ENCODE data around the gene ARHGEF26. TPM values are rescaled to one million over a fixed set of nuclear protein-coding genes. Genes with fewer than 3 reads are reported as not detected.

The ARHGEF26 gene
- total RNA-seq, 1 experiment from 2014 or later: 7.2 TPM

DNA sequence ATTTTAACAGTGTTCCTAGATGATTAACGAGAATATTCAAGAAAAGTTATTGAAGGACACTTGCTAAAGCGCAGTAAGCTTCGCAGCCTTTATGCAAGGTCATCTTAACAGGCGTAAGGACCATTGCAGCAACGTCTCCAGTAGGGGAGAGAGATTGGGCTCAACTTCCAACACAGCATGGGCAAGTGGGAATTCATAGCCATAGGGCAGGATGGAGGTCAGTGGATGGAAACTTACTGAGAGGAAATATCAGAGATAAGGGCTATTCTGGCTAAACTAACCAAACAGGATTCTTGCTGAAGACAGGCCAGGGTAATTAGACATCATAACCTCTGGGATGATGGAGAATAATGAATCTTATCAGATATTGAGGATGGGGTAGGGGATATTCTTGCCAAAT is 120.3 kb downstream of the ARHGEF26 start:
- no peaks in the 10 kb centered on the region for H3K79me2 ChIP-seq (ENCODE audit: insufficient read depth, low read length)
- no peak overlapping the region for H3K27ac ChIP-seq (ENCODE audit: low read depth, low read length)
- no peak overlapping the region for H3K9ac ChIP-seq (ENCODE audit: low read length)
- ATAC-seq: no peak
- no peaks in the 10 kb centered on the region for H3K27me3 ChIP-seq (ENCODE audit: insufficient read depth, low read length)
- no peak overlapping the region for H3K4me2 ChIP-seq (ENCODE audit: low read length)
- H4K20me1 ChIP-seq (ENCODE audit: insufficient read depth): no peaks in the 10 kb centered on the region
- CTCF ChIA-PET: no interaction called here
- H3K4me3 ChIP-seq (replicated peaks in 1 of 2; ENCODE audit: low read depth in 1 of 2, low read length in 2 of 2): no peak overlapping the region
- no TSS peak for BruUV-seq (replicated peaks)
- no peak for DNase-seq (ENCODE audit: low read depth, low spot score)
- H2AFZ ChIP-seq (ENCODE audit: low read depth, low read length, poor library complexity, severe bottlenecking): no peak overlapping the region
- intact Hi-C loops (cut with micrococcal nuclease): no loop called here
- H3K9me2 ChIP-seq (ENCODE audit: insufficient read depth): no peaks in the 10 kb centered on the region
- no peak for TF ChIP-seq SIN3A (IDR thresholded peaks at IDR 0.05; ENCODE audit: low read depth)
- no peak for TF ChIP-seq POLR2A (IDR thresholded peaks at IDR 0.05; ENCODE audit: borderline replicate concordance, extremely low read depth, insufficient read depth, insufficient read length)
- TF ChIP-seq EZH2 (IDR thresholded peaks at IDR 0.05): no peak
- TF ChIP-seq EZH2phosphoT487 (IDR thresholded peaks at IDR 0.05; ENCODE audit: borderline replicate concordance): no peak
- TF ChIP-seq YY1 (IDR thresholded peaks at IDR 0.05; ENCODE audit: extremely low read depth, insufficient replicate concordance, low read depth, low read length): no peak
- TF ChIP-seq ZFX (IDR thresholded peaks at IDR 0.05): no peak
- TF ChIP-seq FOSL1 (IDR thresholded peaks at IDR 0.05; ENCODE audit: low read depth): no peak
- no peak for TF ChIP-seq JUND (IDR thresholded peaks at IDR 0.05)
- TF ChIP-seq CEBPB (IDR thresholded peaks at IDR 0.05; ENCODE audit: low read depth): no peak
- no peak for TF ChIP-seq ATF3 (IDR thresholded peaks at IDR 0.05)
- no peak for TF ChIP-seq CBX3 (IDR thresholded peaks at IDR 0.05; ENCODE audit: low read depth)
- TF ChIP-seq RAD21 (IDR thresholded peaks at IDR 0.05; ENCODE audit: low read depth): no peak
- TF ChIP-seq, protein P1, sequence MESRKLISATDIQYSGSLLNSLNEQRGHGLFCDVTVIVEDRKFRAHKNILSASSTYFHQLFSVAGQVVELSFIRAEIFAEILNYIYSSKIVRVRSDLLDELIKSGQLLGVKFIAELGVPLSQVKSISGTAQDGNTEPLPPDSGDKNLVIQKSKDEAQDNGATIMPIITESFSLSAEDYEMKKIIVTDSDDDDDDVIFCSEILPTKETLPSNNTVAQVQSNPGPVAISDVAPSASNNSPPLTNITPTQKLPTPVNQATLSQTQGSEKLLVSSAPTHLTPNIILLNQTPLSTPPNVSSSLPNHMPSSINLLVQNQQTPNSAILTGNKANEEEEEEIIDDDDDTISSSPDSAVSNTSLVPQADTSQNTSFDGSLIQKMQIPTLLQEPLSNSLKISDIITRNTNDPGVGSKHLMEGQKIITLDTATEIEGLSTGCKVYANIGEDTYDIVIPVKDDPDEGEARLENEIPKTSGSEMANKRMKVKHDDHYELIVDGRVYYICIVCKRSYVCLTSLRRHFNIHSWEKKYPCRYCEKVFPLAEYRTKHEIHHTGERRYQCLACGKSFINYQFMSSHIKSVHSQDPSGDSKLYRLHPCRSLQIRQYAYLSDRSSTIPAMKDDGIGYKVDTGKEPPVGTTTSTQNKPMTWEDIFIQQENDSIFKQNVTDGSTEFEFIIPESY (IDR thresholded peaks at IDR 0.05; ENCODE audit: extremely low read depth, insufficient replicate concordance, low read length): no peak
- H3K9me3 ChIP-seq (ENCODE audit: control insufficient read depth in 1 of 2, insufficient read depth in 1 of 2, low read depth in 1 of 2, low read length in 2 of 2): no peaks in the 10 kb centered on the region
- peaks cover 0 to 15% of the 10 kb centered on the region in 2 experiments; a peak in 2 of 4 replicates for H3K4me1 ChIP-seq (ENCODE audit: control insufficient read depth in 1 of 2, insufficient read depth in 2 of 2, low read length in 2 of 2)
- RAD21 ChIA-PET (ENCODE audit: low non-redundant PET in 1 of 2, low total read pairs in 2 of 2, uncharacterized antibody in 2 of 2, unreplicated experiment in 2 of 2): no interaction called here
- H3K36me3 ChIP-seq (ENCODE audit: control insufficient read depth in 1 of 2, insufficient read depth in 2 of 2, low read length in 2 of 2): no peaks in the 10 kb centered on the region
- POLR2A ChIA-PET: no interaction called here

All from HCT116 (cell line).